Breast epithelium (tissue), 3 donors: ENCODE data around the gene TNFRSF6B.

ENCODE experiments used
- POLR2A ChIP-seq: fragments of 450-650 bp; IDR thresholded peaks from one replicate; pipeline ENCODE4 v1.6.1; 2016; ENCODE audit warnings: antibody characterized with exemption, mild to moderate bottlenecking, moderate library complexity
- POLR2AphosphoS5 ChIP-seq, 3 donors: sonication (generic); formaldehyde crosslinking; IDR thresholded peaks; one replicate each; pipeline ENCODE4 v1.6.1; 2017; ENCODE audit warnings: antibody characterized with exemption in 3 of 3
- TF ChIP-seq, protein P1 (sequence below), 3 donors: fragments of 450-650 bp; IDR thresholded peaks; one replicate each; pipeline ENCODE4 v1.5.1; 2016 to 2017; ENCODE audit warnings: antibody characterized with exemption in 3 of 3, mild to moderate bottlenecking in 3 of 3, moderate library complexity in 3 of 3

DNA sequence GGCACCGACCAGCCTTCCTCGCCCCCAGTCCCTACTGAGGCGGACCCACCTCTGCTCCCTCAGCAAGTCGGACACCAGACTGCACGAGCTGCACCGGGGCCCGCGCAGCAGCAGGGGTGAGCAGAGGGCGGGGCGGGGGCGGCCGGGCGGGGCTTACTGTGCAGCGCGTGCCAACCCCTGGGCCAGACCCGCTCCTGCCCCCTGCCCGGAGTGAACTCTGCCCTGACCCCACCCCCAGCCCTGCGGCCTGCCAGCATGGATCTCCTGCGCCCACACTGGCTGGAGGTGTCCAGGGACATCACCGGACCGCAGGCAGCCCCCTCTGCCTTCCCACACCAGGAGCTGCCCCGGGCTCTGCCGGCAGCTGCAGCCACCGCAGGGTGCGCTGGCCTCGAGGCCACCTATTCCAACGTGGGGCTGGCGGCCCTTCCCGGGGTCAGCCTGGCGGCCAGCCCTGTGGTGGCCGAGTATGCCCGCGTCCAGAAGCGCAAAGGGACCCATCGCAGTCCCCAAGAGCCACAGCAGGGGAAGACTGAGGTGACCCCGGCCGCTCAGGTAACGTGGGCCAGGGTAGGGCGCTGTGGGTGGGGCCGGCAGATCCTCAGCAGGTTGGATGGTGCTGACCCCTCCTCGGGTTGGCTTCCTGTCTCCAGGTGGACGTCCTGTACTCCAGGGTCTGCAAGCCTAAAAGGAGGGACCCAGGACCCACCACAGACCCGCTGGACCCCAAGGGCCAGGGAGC is 41.7 kb downstream of the TNFRSF6B start:
- TF ChIP-seq POLR2A (no peak), POLR2AphosphoS5 (IDR thresholded peaks at IDR 0.05) (no peak)
- TF ChIP-seq, protein P1, sequence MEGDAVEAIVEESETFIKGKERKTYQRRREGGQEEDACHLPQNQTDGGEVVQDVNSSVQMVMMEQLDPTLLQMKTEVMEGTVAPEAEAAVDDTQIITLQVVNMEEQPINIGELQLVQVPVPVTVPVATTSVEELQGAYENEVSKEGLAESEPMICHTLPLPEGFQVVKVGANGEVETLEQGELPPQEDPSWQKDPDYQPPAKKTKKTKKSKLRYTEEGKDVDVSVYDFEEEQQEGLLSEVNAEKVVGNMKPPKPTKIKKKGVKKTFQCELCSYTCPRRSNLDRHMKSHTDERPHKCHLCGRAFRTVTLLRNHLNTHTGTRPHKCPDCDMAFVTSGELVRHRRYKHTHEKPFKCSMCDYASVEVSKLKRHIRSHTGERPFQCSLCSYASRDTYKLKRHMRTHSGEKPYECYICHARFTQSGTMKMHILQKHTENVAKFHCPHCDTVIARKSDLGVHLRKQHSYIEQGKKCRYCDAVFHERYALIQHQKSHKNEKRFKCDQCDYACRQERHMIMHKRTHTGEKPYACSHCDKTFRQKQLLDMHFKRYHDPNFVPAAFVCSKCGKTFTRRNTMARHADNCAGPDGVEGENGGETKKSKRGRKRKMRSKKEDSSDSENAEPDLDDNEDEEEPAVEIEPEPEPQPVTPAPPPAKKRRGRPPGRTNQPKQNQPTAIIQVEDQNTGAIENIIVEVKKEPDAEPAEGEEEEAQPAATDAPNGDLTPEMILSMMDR (IDR thresholded peaks at IDR 0.05), result no peak
